ENCODE measurements around the gene MYZAP.

MYZAP gene

GRCh38 chr15:57631386-57632110, 39.8 kb downstream of the MYZAP start:
- DNase-seq: no peak

- DNase-seq: no peak
These were observed 42.6 kb downstream of the MYZAP start for GRCh38 chr15:57634290-57634689.

- DNase-seq: no peak
These were observed 43.7 kb downstream of the MYZAP start for GRCh38 chr15:57635300-57635909.

- DNase-seq: no peak
These were observed 46.1 kb downstream of the MYZAP start for GRCh38 chr15:57637846-57638245.

- no peak for DNase-seq
These were observed 47.6 kb downstream of the MYZAP start for GRCh38 chr15:57639306-57639705.

- no peak for DNase-seq
These were observed 49.4 kb downstream of the MYZAP start for GRCh38 chr15:57640930-57641682.

GRCh38 chr15:57643826-57644225, 52.1 kb downstream of the MYZAP start:
- no peak for DNase-seq

- no peak for DNase-seq
These were observed 54.4 kb downstream of the MYZAP start for GRCh38 chr15:57646087-57646486.

GRCh38 chr15:57647071-57647790, 55.5 kb downstream of the MYZAP start:
- DNase-seq: no peak

GRCh38 chr15:57647791-57648130, 56.1 kb downstream of the MYZAP start:
- no peak for DNase-seq

GRCh38 chr15:57649138-57649537, 57.4 kb downstream of the MYZAP start:
- DNase-seq: no peak

GRCh38 chr15:57651445-57651844, 59.7 kb downstream of the MYZAP start:
- DNase-seq: no peak

GRCh38 chr15:57652481-57652880, 60.8 kb downstream of the MYZAP start:
- DNase-seq: no peak

GRCh38 chr15:57654153-57654852, 62.6 kb downstream of the MYZAP start:
- DNase-seq: no peak

- DNase-seq: no peak
These were observed 63.3 kb downstream of the MYZAP start for GRCh38 chr15:57655053-57655452.

- DNase-seq: no peak
These were observed 64.1 kb downstream of the MYZAP start for GRCh38 chr15:57655809-57656208.

- DNase-seq: no peak
These were observed 64.7 kb downstream of the MYZAP start for GRCh38 chr15:57656434-57656833.

GRCh38 chr15:57657619-57658018, 65.9 kb downstream of the MYZAP start:
- no peak for DNase-seq

- no peak for DNase-seq
These were observed 70.5 kb downstream of the MYZAP start for GRCh38 chr15:57662091-57662744.

- no peak for DNase-seq
These were observed 71.1 kb downstream of the MYZAP start for GRCh38 chr15:57662802-57663201.

GRCh38 chr15:57663262-57663661, 71.6 kb downstream of the MYZAP start:
- no peak for DNase-seq

- DNase-seq: no peak
These were observed 73.5 kb downstream of the MYZAP start for GRCh38 chr15:57665194-57665593.

Measured in activated CD4-positive, alpha-beta T cell treated with anti-CD3 and anti-CD28 coated beads for 1 hour (primary cell).